ENCODE measurements around the gene SNAI1.

The SNAI1 gene

DNA sequence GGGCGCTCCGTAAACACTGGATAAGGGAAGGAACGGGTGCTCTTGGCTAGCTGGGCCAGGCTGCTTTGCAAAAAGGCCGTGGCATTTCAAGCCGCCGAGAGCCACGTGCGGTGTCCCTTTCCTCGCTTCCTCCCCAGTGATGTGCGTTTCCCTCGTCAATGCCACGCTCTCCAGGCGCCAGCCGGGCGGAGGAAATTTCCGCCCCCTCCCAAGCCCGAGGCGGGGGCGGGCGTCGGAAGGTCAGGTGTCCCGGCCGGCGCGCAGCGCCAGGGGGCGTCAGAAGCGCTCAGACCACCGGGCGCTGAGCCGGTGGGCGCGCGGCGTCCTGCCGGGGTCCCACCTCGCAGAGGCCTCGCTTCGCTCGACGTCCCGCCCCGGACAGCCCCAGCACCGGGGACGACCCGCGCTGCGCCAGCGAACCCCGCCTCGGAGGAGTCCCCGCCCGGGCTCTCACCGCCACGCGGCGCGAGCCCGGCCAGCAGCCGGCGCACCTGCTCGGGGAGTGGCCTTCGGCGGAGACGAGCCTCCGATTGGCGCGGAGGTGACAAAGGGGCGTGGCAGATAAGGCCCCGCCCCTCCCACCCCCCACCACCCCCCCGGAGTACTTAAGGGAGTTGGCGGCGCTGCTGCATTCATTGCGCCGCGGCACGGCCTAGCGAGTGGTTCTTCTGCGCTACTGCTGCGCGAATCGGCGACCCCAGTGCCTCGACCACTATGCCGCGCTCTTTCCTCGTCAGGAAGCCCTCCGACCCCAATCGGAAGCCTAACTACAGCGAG, at the start of gene SNAI1:
Gene SNAI1, plus strand, starts transcription at position 635 of the 777 bp plus-strand sequence. Its CDS starts 80 bp downstream, at position 715.
- no peaks in the 10 kb centered on the region for H3F3A ChIP-seq (ENCODE audit: insufficient read depth, low read length)
- H3K36me3 ChIP-seq (replicated peaks; ENCODE audit: insufficient read depth, low read length): no peaks in the 10 kb centered on the region
- no peaks in the 10 kb centered on the region for H3K27me3 ChIP-seq (replicated peaks; ENCODE audit: insufficient read depth, low read length)
- H3K9me3 ChIP-seq (replicated peaks; ENCODE audit: insufficient read depth, low read length): no peaks in the 10 kb centered on the region
- peak within 1 kb of the TSS; percentile 99 for H3K4me2 ChIP-seq (ENCODE audit: low read depth, low read length)
- no peaks in the 10 kb centered on the region for H3K9me2 ChIP-seq (replicated peaks; ENCODE audit: insufficient read depth, low read length)
- DNase-seq: peak; percentile 93
- H3K9ac ChIP-seq (ENCODE audit: low read length): peak within 1 kb of the TSS; percentile 50; the same call in 1 of the 2 replicates
- H3K4me1 ChIP-seq (ENCODE audit: low read length): peaks cover 3% of the 10 kb centered on the region
- H2AFZ ChIP-seq (ENCODE audit: low read length): peak within 1 kb of the TSS; percentile 93
- no peak within 1 kb of the TSS for H3K27ac ChIP-seq (ENCODE audit: low read length)
- H3K79me2 ChIP-seq (ENCODE audit: low read length): no peaks in the 10 kb centered on the region
- no peak for TF ChIP-seq EZH2phosphoT487 (IDR thresholded peaks at IDR 0.05; ENCODE audit: low read length)
- TF ChIP-seq, protein P1, sequence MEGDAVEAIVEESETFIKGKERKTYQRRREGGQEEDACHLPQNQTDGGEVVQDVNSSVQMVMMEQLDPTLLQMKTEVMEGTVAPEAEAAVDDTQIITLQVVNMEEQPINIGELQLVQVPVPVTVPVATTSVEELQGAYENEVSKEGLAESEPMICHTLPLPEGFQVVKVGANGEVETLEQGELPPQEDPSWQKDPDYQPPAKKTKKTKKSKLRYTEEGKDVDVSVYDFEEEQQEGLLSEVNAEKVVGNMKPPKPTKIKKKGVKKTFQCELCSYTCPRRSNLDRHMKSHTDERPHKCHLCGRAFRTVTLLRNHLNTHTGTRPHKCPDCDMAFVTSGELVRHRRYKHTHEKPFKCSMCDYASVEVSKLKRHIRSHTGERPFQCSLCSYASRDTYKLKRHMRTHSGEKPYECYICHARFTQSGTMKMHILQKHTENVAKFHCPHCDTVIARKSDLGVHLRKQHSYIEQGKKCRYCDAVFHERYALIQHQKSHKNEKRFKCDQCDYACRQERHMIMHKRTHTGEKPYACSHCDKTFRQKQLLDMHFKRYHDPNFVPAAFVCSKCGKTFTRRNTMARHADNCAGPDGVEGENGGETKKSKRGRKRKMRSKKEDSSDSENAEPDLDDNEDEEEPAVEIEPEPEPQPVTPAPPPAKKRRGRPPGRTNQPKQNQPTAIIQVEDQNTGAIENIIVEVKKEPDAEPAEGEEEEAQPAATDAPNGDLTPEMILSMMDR (IDR thresholded peaks at IDR 0.05; ENCODE audit: low read length): peak; percentile 44
- H3K4me3 ChIP-seq (ENCODE audit: low read length): peak within 1 kb of the TSS; percentile 63
- H4K20me1 ChIP-seq (ENCODE audit: insufficient read depth, low read length): no peaks in the 10 kb centered on the region

DNA sequence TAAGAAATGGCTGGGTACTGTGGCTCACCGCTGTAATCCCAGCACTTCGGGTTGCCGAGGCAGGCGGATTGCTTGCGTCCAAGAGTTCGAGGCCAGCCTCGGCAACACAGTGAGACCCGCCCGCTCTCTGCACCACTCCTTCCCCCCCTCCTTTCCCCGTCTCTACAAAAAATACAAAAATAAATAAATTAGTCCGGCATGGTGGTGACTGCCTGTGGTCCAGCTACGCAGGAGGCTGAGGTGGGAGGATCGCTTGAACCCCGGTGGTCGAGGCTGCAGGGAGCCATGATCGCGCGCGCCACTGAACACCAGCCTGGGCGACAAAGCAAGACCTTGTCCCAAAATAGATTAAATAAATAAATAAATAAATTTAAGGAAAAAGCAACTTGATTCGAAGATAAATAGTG, 47.0 kb upstream of the SNAI1 start:
- peak overlapping the region; percentile 93 for H2AFZ ChIP-seq (ENCODE audit: low read length)
- H3K4me2 ChIP-seq (ENCODE audit: low read depth, low read length): peak overlapping the region; percentile 69; the same call in 1 of the 2 replicates
- H3K9me2 ChIP-seq (replicated peaks; ENCODE audit: insufficient read depth, low read length): no peaks in the 10 kb centered on the region
- H3K4me3 ChIP-seq (ENCODE audit: low read length): peak overlapping the region; percentile 60
- DNase-seq: no peak
- no peaks in the 10 kb centered on the region for H3K27me3 ChIP-seq (replicated peaks; ENCODE audit: insufficient read depth, low read length)
- H3K27ac ChIP-seq (ENCODE audit: low read length): peak overlapping the region; percentile 63
- peaks cover 16% of the 10 kb centered on the region for H3F3A ChIP-seq (ENCODE audit: insufficient read depth, low read length)
- peaks cover 10% of the 10 kb centered on the region for H3K4me1 ChIP-seq (ENCODE audit: low read length)
- peak overlapping the region; percentile 62 for H3K9ac ChIP-seq (ENCODE audit: low read length)
- H4K20me1 ChIP-seq (ENCODE audit: insufficient read depth, low read length): no peaks in the 10 kb centered on the region
- no peaks in the 10 kb centered on the region for H3K36me3 ChIP-seq (replicated peaks; ENCODE audit: insufficient read depth, low read length)
- peaks cover 44% of the 10 kb centered on the region for H3K79me2 ChIP-seq (ENCODE audit: low read length)
- H3K9me3 ChIP-seq (replicated peaks; ENCODE audit: insufficient read depth, low read length): no peaks in the 10 kb centered on the region
- TF ChIP-seq, protein P1 (IDR thresholded peaks at IDR 0.05; ENCODE audit: low read length): no peak
- TF ChIP-seq EZH2phosphoT487 (IDR thresholded peaks at IDR 0.05; ENCODE audit: low read length) (no peak), EZH2 (optimal IDR thresholded peaks at IDR 0.05; ENCODE audit: low read depth, low read length) (no peak)

DNA sequence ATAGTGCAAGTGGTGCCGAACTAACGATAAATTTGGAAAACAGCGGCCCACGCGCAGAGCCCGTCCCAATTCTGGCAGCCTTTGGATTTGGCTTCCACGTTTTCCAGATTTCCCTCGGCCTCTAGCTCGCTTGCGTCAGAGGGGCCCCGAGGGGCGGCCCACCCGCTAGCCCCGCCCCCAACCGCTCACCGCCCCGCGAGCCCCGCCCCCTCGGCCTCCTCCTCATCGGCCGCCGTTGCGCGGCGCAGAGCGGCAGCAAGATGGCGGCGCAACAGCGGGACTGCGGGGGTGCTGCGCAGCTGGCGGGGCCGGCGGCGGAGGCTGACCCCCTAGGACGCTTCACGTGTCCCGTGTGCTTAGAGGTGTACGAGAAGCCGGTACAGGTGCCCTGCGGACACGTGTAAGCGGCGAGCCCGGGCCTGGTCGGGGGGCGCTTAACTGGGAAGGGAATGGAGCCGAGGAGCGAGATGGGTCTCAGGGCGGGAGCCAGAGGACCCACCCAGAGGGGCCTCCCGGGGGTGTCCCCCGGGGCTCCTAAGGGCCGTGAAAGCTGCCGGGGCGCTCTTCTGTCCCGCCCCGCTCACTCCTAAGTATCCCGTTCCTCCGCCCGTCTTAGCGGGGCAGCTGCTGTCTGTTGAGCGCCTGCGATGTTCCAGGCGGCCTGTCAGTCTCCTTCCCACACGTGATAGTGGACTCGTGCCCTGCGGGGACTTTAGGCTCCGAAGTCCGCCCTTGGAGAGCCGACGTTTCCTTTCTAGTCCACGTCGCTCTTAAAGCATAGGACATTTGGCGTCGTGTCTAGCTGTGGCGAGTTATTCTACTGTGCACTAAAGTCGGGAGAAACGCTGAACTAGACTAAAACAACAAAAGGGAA, 46.4 kb upstream of the SNAI1 start, which contains the start of gene RNF114:
Gene RNF114, plus strand, starts transcription at position 245 of the 874 bp plus-strand sequence. Its CDS starts 16 bp downstream, at position 261.
- peak within 1 kb of the TSS; percentile 81 for H3K4me2 ChIP-seq (ENCODE audit: low read depth, low read length)
- H3K4me1 ChIP-seq (ENCODE audit: low read length): peaks cover 10% of the 10 kb centered on the region
- H3K36me3 ChIP-seq (replicated peaks; ENCODE audit: insufficient read depth, low read length): no peaks in the 10 kb centered on the region
- peaks cover 50% of the 10 kb centered on the region for H3K79me2 ChIP-seq (ENCODE audit: low read length)
- peak within 1 kb of the TSS; percentile 92 for H3K9ac ChIP-seq (ENCODE audit: low read length)
- peak; percentile 93 for DNase-seq
- no peaks in the 10 kb centered on the region for H3K9me3 ChIP-seq (replicated peaks; ENCODE audit: insufficient read depth, low read length)
- H3F3A ChIP-seq (ENCODE audit: insufficient read depth, low read length): peaks cover 16% of the 10 kb centered on the region
- H3K4me3 ChIP-seq (ENCODE audit: low read length): peak within 1 kb of the TSS; percentile 90
- peak within 1 kb of the TSS; percentile 93 for H2AFZ ChIP-seq (ENCODE audit: low read length)
- no peaks in the 10 kb centered on the region for H4K20me1 ChIP-seq (ENCODE audit: insufficient read depth, low read length)
- H3K27me3 ChIP-seq (replicated peaks; ENCODE audit: insufficient read depth, low read length): no peaks in the 10 kb centered on the region
- no peaks in the 10 kb centered on the region for H3K9me2 ChIP-seq (replicated peaks; ENCODE audit: insufficient read depth, low read length)
- H3K27ac ChIP-seq (ENCODE audit: low read length): peak within 1 kb of the TSS; percentile 63
- no peak for TF ChIP-seq EZH2phosphoT487 (IDR thresholded peaks at IDR 0.05; ENCODE audit: low read length)
- no peak for TF ChIP-seq EZH2 (optimal IDR thresholded peaks at IDR 0.05; ENCODE audit: low read depth, low read length)
- TF ChIP-seq, protein P1 (IDR thresholded peaks at IDR 0.05; ENCODE audit: low read length): no peak
